ENCODE measurements around the gene HS6ST3.

Gene HS6ST3

GRCh38 chr13:96203471-96203870, 113.6 kb downstream of the HS6ST3 start:
- no peak for DNase-seq

- no peak for DNase-seq
Observed at GRCh38 chr13:96214824-96215445, 125.0 kb downstream of the HS6ST3 start.

DNA sequence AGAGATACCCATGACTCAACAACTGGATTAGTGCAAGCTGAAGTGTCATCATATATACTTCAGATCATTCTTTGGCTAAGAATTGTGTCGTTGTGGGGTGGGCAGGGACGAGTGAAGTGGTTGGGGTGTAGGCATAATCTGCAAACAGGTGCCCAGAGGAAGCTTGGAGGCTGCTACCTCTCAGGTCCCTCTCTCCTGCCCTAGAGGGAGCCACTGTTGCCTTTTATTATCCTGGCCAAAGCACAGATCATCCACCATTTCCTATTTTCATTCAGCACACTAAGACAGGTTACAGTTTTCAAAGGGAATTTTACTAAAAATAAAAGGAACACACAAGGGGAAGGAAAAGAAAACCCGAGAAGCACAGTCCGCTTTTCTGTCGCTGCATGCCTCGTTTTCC, 126.6 kb downstream of the HS6ST3 start:
- DNase-seq: no peak

GRCh38 chr13:96218475-96218874, 128.6 kb downstream of the HS6ST3 start:
- DNase-seq: no peak

GRCh38 chr13:96221471-96221870, 131.6 kb downstream of the HS6ST3 start:
- DNase-seq: no peak

- DNase-seq: no peak
Observed at GRCh38 chr13:96223231-96223630, 133.3 kb downstream of the HS6ST3 start.

DNA sequence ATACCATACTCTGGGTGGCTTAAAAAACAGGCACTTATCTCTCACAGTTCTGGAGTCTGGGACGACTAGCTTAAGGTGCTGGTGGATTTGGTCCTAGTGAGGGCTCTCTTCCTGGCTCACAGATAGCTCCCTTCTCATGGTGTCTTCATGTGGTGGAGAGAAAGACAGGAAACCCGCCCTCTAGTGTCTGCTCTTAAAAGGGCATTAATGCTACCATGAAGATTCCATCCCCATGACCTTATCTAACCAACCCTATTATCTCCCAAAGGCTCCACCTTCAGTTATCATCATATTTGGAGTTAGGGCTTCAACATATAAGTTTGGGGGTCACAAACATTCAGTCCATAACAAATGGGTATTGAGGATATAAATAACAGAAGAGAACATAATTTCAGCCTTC, 139.4 kb downstream of the HS6ST3 start:
- DNase-seq: no peak

DNA sequence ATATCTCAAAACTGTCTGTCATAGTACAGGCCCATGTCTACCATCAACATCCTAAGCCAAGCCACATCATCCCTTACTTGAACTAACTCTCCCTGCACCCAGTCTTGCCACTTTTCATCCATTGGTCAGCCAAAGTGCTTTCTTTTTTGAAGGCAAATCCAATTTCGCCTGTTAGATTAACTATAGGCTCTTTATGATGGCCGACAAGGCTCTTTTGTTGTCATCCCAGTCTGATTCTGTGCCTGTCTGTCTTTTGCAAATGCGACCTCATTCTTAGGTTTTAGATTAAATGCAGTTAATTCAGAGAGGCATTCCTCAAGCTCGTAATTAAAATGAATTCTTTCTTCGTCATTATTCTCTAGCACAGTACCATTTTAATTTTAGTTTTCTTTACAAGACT, 148.3 kb downstream of the HS6ST3 start:
- no peak for DNase-seq

DNA sequence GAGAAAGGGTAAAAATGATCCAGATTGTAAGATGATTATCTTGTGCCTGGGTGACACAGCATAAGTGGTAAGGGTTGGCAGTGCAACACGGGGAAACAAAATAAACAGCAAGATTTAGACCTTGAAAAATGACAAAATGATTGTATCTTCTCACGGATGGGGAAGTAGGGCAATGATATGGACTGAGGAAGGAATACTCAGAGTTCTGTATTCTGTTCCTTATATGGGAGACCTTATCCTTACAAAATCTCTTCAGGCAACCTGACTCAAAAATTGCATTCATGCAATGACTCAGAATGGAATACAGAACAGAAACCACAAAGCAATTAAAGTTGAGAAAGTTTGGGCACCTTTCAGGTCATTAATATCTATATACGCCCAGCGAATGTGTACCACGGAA, 149.0 kb downstream of the HS6ST3 start:
- DNase-seq: no peak

DNA sequence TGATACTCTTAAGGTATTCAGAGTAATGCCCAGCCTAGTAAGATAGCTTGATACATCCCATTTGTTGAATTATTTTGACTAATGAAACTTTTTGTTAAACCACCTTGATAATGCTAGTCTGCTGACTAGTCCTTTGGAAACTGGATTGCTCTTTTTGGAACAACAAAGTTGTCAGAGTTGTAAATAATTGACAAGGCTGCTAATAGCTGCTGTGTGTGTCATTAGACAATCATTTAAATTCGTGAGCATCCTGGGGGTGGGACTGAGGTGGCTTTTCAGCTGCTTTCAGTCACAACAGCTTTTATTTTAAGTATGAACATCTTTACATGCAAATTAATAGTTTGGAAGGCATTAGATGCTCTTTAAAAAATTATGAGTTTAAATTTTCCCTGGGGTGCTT, 153.5 kb downstream of the HS6ST3 start:
- DNase-seq: no peak

GRCh38 chr13:96248103-96248502, 158.2 kb downstream of the HS6ST3 start:
- DNase-seq: no peak

GRCh38 chr13:96248996-96249395, 159.1 kb downstream of the HS6ST3 start:
- DNase-seq: no peak

DNA sequence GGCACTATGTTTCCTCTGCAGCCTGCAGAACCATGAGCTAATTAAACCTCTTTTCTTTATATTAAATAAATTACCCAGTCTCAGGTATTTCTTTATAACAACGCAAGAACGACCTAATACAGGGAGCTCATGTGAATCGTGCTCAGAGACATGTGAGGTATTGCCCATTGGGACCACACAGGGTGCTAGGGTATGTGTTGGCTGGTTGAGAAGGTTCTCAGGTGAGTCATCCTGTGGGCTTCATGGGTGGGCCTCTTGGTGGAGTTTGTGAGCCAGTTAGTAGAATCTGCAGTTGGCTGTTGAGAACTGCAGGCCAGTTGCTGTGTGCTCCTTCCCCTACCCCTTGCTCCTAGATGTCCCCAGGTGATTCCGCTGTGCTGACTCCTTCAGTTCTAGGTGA, 163.0 kb downstream of the HS6ST3 start:
- no peak for DNase-seq

DNA sequence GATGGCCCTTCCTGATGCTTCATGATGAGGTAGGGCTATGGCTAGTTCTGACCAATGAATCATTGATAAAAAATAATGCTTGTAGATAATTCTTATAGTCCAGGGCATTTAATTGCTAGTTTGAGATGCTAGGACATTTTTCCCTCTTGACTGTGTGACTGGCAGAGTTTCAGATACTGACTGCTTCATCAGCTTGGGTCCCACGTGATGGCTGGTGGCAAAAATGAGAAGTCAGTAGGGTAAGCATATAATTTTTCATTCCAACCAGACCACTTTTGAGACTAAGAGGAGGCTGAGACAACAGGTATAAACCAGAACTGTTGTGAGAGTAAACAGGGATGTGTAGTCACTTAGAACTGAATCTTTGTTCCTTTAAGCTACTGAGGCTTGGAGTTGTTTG, 183.3 kb downstream of the HS6ST3 start:
- DNase-seq: no peak

GRCh38 chr13:96274046-96274445, 184.1 kb downstream of the HS6ST3 start:
- no peak for DNase-seq

- DNase-seq: no peak
Observed at GRCh38 chr13:96279904-96280303, 190.0 kb downstream of the HS6ST3 start.

- DNase-seq: no peak
Observed at GRCh38 chr13:96284971-96285370, 195.1 kb downstream of the HS6ST3 start.

- no peak for DNase-seq
Observed at GRCh38 chr13:96285729-96286128, 195.8 kb downstream of the HS6ST3 start.

GRCh38 chr13:96294930-96295881, 205.3 kb downstream of the HS6ST3 start:
- no peak for DNase-seq

DNA sequence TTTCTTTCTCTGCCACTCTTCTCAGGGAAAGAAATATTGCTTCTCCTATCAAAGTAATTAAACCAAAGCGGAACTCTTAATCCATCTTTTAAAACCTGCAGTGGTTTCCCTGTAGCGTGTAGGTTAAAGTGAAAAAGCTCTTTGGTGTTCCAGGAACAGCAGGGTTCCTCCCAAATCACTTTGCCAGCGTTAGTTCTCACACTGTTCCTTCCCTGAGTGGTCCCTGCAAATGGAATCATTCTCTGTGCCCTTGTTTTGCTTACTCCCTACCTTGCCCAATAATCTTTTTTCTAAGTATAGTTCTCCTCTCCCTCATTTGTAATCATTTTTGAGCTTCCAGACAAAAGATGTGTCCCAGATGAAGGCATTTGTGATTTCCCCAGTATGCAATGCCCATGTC, 207.5 kb downstream of the HS6ST3 start:
- no peak for DNase-seq

DNA sequence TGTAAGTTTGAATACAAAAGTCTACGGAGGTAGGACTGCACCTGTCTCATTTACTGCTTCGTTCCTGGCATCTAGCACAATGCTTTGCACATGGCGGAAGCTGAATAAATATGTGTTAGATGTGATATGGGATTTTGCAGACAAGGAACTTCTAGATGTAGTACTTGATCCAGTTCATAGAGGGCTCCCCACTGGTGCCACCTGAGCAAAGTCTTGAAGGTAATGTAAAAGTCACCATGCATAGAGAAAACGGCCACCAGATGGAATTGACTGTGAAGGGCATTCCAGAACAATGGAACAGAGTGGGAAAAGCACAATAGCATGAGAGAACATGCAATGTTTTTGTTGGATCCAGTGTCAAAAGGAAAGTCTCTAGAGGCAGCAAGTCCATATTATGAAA, 209.3 kb downstream of the HS6ST3 start:
- no peak for DNase-seq

DNA sequence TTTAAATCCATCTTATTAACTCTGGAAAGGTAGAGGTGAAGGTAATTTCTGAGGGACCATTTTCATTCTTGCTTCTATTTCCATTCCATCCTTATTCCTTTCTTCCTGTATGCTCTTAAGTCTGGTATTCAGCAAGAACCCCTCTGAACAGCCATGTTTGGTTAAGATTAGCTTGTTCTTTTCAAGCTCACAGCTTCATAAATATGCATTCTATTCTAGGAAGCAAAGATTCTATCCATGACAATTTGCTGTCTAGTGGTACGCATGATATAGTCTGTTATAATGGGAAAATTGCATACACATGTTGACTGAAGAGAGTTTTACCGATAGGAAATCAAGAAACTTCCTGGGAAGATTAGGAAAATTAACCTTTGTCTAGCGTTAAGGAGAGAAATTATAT, 218.7 kb downstream of the HS6ST3 start:
- DNase-seq: no peak

- DNase-seq: no peak
Observed at GRCh38 chr13:96314974-96315373, 225.1 kb downstream of the HS6ST3 start.

GRCh38 chr13:96338030-96338429, 248.1 kb downstream of the HS6ST3 start:
- no peak for DNase-seq

DNA sequence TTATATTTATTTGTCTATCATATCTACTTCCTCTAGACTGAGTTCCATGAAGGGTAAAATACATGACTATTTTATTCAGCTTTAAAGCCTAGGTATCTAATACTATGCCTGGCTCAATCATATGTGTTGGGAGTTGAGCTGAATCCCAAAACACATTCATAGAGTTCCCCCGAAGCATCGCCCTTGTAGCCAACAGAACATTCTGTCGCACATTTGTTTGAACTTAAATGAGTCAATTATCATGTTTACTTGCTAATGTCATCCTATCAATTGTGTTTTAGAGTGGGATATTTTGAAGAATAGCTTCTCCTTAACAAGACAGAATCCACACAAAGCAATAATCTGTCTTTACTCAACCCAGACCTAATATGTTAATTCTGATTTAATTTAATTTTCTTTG, 252.4 kb downstream of the HS6ST3 start:
- no peak for DNase-seq

All from CD4-positive, alpha-beta T cell treated with Interleukin-21 for 1 hour (primary cell).